ENCODE measurements around the gene DENND4B. TPM values are rescaled to one million over a fixed set of nuclear protein-coding genes. Genes with fewer than 3 reads are reported as not detected.
A peak's percentile ranks its signal among the peaks of the same experiment; 100 is the strongest.

DENND4B gene
- total and polyA plus RNA-seq, 10 of the 15 experiments (the other 5 are each of a cell fraction or from before 2014, with no cell fraction given): 12.0 to 74.8 (median 22.7) TPM

DNA sequence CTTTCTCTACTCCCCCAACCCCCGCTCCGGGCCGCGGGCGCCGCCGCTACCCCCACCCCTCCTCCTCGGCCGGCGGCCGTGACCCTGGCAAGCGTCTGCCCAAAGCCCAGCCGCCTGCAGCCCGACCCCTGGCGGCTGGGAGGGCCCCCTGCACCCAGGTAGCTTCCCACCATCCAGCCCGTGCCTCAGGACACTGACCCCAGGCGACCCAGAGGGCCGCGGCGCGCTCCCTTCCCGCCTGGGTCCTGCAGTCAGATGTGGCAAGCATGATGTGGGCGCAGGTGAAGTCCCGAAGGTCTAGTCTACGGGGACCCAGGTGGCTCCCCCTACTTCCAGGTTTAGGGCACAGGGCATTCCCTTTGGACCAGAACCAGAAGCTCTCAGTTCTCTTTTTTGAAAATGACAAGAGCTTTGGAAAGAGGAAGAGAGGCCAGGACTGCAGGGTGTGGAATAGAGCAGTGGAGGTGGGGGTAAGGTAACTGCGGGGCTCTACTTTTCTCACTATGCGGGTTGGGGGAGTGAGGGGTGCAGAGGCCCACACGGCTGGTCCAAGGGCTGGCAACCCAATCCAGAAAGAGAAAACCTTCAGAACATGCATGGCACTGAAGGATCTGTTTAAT, at the start of gene DENND4B (continued):
- TF ChIP-seq, protein P1, sequence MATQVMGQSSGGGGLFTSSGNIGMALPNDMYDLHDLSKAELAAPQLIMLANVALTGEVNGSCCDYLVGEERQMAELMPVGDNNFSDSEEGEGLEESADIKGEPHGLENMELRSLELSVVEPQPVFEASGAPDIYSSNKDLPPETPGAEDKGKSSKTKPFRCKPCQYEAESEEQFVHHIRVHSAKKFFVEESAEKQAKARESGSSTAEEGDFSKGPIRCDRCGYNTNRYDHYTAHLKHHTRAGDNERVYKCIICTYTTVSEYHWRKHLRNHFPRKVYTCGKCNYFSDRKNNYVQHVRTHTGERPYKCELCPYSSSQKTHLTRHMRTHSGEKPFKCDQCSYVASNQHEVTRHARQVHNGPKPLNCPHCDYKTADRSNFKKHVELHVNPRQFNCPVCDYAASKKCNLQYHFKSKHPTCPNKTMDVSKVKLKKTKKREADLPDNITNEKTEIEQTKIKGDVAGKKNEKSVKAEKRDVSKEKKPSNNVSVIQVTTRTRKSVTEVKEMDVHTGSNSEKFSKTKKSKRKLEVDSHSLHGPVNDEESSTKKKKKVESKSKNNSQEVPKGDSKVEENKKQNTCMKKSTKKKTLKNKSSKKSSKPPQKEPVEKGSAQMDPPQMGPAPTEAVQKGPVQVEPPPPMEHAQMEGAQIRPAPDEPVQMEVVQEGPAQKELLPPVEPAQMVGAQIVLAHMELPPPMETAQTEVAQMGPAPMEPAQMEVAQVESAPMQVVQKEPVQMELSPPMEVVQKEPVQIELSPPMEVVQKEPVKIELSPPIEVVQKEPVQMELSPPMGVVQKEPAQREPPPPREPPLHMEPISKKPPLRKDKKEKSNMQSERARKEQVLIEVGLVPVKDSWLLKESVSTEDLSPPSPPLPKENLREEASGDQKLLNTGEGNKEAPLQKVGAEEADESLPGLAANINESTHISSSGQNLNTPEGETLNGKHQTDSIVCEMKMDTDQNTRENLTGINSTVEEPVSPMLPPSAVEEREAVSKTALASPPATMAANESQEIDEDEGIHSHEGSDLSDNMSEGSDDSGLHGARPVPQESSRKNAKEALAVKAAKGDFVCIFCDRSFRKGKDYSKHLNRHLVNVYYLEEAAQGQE (IDR thresholded peaks at IDR 0.05; ENCODE audit: low read depth, low read length): no peak
- TF ChIP-seq MTA2 (IDR thresholded peaks at IDR 0.05; ENCODE audit: low read depth): 0 out of 2 replicates have a peak, but pooled peaks have one; percentile 13
- TF ChIP-seq IKZF2 (IDR thresholded peaks at IDR 0.05): peak; percentile 83 to 86
- no peak for TF ChIP-seq CHD1 (IDR thresholded peaks at IDR 0.05; ENCODE audit: low read depth, low read length)
- TF ChIP-seq, protein P2, sequence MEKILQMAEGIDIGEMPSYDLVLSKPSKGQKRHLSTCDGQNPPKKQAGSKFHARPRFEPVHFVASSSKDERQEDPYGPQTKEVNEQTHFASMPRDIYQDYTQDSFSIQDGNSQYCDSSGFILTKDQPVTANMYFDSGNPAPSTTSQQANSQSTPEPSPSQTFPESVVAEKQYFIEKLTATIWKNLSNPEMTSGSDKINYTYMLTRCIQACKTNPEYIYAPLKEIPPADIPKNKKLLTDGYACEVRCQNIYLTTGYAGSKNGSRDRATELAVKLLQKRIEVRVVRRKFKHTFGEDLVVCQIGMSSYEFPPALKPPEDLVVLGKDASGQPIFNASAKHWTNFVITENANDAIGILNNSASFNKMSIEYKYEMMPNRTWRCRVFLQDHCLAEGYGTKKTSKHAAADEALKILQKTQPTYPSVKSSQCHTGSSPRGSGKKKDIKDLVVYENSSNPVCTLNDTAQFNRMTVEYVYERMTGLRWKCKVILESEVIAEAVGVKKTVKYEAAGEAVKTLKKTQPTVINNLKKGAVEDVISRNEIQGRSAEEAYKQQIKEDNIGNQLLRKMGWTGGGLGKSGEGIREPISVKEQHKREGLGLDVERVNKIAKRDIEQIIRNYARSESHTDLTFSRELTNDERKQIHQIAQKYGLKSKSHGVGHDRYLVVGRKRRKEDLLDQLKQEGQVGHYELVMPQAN (conservative IDR thresholded peaks at IDR 0.05): no peak
- TF ChIP-seq CREB1 (IDR thresholded peaks at IDR 0.05; ENCODE audit: low read depth): 0 out of 2 replicates have a peak, but pooled peaks have one; percentile 50
- TF ChIP-seq NBN (IDR thresholded peaks at IDR 0.05): peak; percentile 59; the same call in 1 of the 2 replicates
- TF ChIP-seq, protein P3, sequence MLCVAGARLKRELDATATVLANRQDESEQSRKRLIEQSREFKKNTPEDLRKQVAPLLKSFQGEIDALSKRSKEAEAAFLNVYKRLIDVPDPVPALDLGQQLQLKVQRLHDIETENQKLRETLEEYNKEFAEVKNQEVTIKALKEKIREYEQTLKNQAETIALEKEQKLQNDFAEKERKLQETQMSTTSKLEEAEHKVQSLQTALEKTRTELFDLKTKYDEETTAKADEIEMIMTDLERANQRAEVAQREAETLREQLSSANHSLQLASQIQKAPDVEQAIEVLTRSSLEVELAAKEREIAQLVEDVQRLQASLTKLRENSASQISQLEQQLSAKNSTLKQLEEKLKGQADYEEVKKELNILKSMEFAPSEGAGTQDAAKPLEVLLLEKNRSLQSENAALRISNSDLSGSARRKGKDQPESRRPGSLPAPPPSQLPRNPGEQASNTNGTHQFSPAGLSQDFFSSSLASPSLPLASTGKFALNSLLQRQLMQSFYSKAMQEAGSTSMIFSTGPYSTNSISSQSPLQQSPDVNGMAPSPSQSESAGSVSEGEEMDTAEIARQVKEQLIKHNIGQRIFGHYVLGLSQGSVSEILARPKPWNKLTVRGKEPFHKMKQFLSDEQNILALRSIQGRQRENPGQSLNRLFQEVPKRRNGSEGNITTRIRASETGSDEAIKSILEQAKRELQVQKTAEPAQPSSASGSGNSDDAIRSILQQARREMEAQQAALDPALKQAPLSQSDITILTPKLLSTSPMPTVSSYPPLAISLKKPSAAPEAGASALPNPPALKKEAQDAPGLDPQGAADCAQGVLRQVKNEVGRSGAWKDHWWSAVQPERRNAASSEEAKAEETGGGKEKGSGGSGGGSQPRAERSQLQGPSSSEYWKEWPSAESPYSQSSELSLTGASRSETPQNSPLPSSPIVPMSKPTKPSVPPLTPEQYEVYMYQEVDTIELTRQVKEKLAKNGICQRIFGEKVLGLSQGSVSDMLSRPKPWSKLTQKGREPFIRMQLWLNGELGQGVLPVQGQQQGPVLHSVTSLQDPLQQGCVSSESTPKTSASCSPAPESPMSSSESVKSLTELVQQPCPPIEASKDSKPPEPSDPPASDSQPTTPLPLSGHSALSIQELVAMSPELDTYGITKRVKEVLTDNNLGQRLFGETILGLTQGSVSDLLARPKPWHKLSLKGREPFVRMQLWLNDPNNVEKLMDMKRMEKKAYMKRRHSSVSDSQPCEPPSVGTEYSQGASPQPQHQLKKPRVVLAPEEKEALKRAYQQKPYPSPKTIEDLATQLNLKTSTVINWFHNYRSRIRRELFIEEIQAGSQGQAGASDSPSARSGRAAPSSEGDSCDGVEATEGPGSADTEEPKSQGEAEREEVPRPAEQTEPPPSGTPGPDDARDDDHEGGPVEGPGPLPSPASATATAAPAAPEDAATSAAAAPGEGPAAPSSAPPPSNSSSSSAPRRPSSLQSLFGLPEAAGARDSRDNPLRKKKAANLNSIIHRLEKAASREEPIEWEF (IDR thresholded peaks at IDR 0.05; ENCODE audit: insufficient replicate concordance, low read depth, low read length): no peak
- 0 out of 4 replicates have a peak, but pooled peaks of 1 of the 2 experiments have one; percentile 37 for TF ChIP-seq ETV6 (conservative IDR thresholded peaks at IDR 0.05 in 1 of 2, IDR thresholded peaks at IDR 0.05 in 1 of 2; ENCODE audit: borderline replicate concordance in 1 of 2, low read depth in 1 of 2)
- no peak for TF ChIP-seq RFX5 (IDR thresholded peaks at IDR 0.05; ENCODE audit: low read depth, low read length)
- TF ChIP-seq JUNB (IDR thresholded peaks at IDR 0.05): no peak
- peak; percentile 65 for TF ChIP-seq RAD21 (IDR thresholded peaks at IDR 0.05; ENCODE audit: insufficient read depth, low read depth, low read length)
- TF ChIP-seq YY1 (IDR thresholded peaks at IDR 0.05; ENCODE audit: low read depth, low read length): peak; percentile 73; the same call in 1 of the 2 replicates
- TF ChIP-seq PAX5 (IDR thresholded peaks at IDR 0.05; ENCODE audit: borderline replicate concordance, low read depth, low read length): no peak
- TF ChIP-seq FOS (IDR thresholded peaks at IDR 0.05; ENCODE audit: borderline replicate concordance, extremely low read depth, insufficient read length): no peak
- TF ChIP-seq, protein P4, sequence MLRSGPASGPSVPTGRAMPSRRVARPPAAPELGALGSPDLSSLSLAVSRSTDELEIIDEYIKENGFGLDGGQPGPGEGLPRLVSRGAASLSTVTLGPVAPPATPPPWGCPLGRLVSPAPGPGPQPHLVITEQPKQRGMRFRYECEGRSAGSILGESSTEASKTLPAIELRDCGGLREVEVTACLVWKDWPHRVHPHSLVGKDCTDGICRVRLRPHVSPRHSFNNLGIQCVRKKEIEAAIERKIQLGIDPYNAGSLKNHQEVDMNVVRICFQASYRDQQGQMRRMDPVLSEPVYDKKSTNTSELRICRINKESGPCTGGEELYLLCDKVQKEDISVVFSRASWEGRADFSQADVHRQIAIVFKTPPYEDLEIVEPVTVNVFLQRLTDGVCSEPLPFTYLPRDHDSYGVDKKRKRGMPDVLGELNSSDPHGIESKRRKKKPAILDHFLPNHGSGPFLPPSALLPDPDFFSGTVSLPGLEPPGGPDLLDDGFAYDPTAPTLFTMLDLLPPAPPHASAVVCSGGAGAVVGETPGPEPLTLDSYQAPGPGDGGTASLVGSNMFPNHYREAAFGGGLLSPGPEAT (IDR thresholded peaks at IDR 0.05; ENCODE audit: low read depth): peak; percentile 64
- no peak for TF ChIP-seq ZZZ3 (IDR thresholded peaks at IDR 0.05; ENCODE audit: control insufficient read depth, insufficient read length, low read depth)

Data from GM12878 (cell line).